RWPE2 (cell line): ENCODE measurements around the gene GRID2.

Experiments
- ATAC-seq: fragments of 200-7000 bp; cut with Tn5 transposase; 3 replicates; pipeline ENCODE4 v1.9.1; 2021; ENCODE audit warnings: low read depth
- DNase-seq: peaks from one replicate; pipeline ENCODE4 v3.0.0-alpha.2; 2020; ENCODE audit warnings: low spot score
- H3K27ac ChIP-seq: fragments of 450-650 bp; 2 replicates; pipeline ENCODE4 v1.5.1; 2017; ENCODE audit warnings: mild to moderate bottlenecking; ENCODE audit not compliant: poor library complexity, severe bottlenecking
- H3K27me3 ChIP-seq: fragments of 250-450 bp; sonication (Bioruptor Pico); 2 replicates; pipeline ENCODE4 v1.5.1; 2021; ENCODE audit warnings: mild to moderate bottlenecking, moderate library complexity; ENCODE audit not compliant: insufficient read depth, poor library complexity, severe bottlenecking
- H3K36me3 ChIP-seq: fragments of 250-450 bp; sonication (Bioruptor Pico); 2 replicates; pipeline ENCODE4 v1.5.1; 2020; ENCODE audit warnings: low read depth, mild to moderate bottlenecking, moderate library complexity
- H3K4me1 ChIP-seq: fragments of 250-450 bp; sonication (Bioruptor Pico); 2 replicates; pipeline ENCODE4 v1.5.1; 2021; ENCODE audit warnings: mild to moderate bottlenecking, moderate library complexity; ENCODE audit not compliant: insufficient read depth, poor library complexity, severe bottlenecking
- H3K4me3 ChIP-seq: fragments of 250-450 bp; sonication (Bioruptor Pico); 2 replicates; pipeline ENCODE4 v1.5.1; 2021; ENCODE audit warnings: mild to moderate bottlenecking, moderate library complexity; ENCODE audit not compliant: severe bottlenecking
- H3K9me3 ChIP-seq: fragments of 250-450 bp; sonication (Bioruptor Pico); 2 replicates; pipeline ENCODE4 v1.5.1; 2021; ENCODE audit warnings: mild to moderate bottlenecking, moderate library complexity; ENCODE audit not compliant: severe bottlenecking
- CTCF ChIP-seq: fragments of 450-650 bp; IDR thresholded peaks from one replicate; pipeline ENCODE4 v1.5.1; 2017; ENCODE audit warnings: mild to moderate bottlenecking, moderate library complexity; ENCODE audit not compliant: poor library complexity, severe bottlenecking

The GRID2 gene

GRCh38 chr4:92994727-92995126, 691.0 kb downstream of the GRID2 start:
- no peaks in the 10 kb centered on the region for H3K27me3 ChIP-seq
- no peak for ATAC-seq
- H3K27ac ChIP-seq = no peak overlapping the region
- no peaks in the 10 kb centered on the region for H3K4me1 ChIP-seq
- no peaks in the 10 kb centered on the region for H3K9me3 ChIP-seq
- H3K4me3 ChIP-seq = no peak overlapping the region
- no peaks in the 10 kb centered on the region for H3K36me3 ChIP-seq
- no peak for DNase-seq
- TF ChIP-seq CTCF = no peak

- DNase-seq = no peak
- Histone ChIP-seq H3K4me1 (no peaks in the 10 kb centered on the region), H3K27ac (no peak overlapping the region), H3K9me3 (no peaks in the 10 kb centered on the region), H3K36me3 (no peaks in the 10 kb centered on the region), H3K4me3 (no peak overlapping the region), H3K27me3 (no peaks in the 10 kb centered on the region)
- TF ChIP-seq CTCF = no peak
- ATAC-seq = no peak
Measured at GRCh38 chr4:92996533-92996932, 692.8 kb downstream of the GRID2 start.

GRCh38 chr4:93000910-93001309, 697.1 kb downstream of the GRID2 start:
- H3K27ac ChIP-seq = no peak overlapping the region
- H3K27me3 ChIP-seq = no peaks in the 10 kb centered on the region
- no peaks in the 10 kb centered on the region for H3K36me3 ChIP-seq
- no peak overlapping the region for H3K4me3 ChIP-seq
- no peak for TF ChIP-seq CTCF
- H3K4me1 ChIP-seq = no peaks in the 10 kb centered on the region
- no peaks in the 10 kb centered on the region for H3K9me3 ChIP-seq
- ATAC-seq (no peak), DNase-seq (no peak)

- Histone ChIP-seq H3K4me3 (no peak overlapping the region), H3K9me3 (no peaks in the 10 kb centered on the region), H3K4me1 (no peaks in the 10 kb centered on the region), H3K27ac (no peak overlapping the region), H3K27me3 (no peaks in the 10 kb centered on the region), H3K36me3 (no peaks in the 10 kb centered on the region)
- DNase-seq = no peak
- no peak for ATAC-seq
- TF ChIP-seq CTCF = no peak
Measured at GRCh38 chr4:93002240-93002639, 698.5 kb downstream of the GRID2 start.

GRCh38 chr4:93016350-93016749, 712.6 kb downstream of the GRID2 start:
- Histone ChIP-seq H3K27me3 (no peaks in the 10 kb centered on the region), H3K36me3 (no peaks in the 10 kb centered on the region), H3K4me3 (no peak overlapping the region), H3K9me3 (no peaks in the 10 kb centered on the region), H3K4me1 (no peaks in the 10 kb centered on the region), H3K27ac (no peak overlapping the region)
- ATAC-seq = no peak
- no peak for DNase-seq
- TF ChIP-seq CTCF = no peak
